NCI-H2196 treated with DMSO at 0.1 percent for 48 hours (cell line): ENCODE measurements around the gene PRKCE.

Experiments used
- DNase-seq: peaks from one replicate; lab custom pipeline; 2025; ENCODE audit not compliant: unreplicated experiment; lab: John Stamatoyannopoulos, UW

PRKCE gene

DNA sequence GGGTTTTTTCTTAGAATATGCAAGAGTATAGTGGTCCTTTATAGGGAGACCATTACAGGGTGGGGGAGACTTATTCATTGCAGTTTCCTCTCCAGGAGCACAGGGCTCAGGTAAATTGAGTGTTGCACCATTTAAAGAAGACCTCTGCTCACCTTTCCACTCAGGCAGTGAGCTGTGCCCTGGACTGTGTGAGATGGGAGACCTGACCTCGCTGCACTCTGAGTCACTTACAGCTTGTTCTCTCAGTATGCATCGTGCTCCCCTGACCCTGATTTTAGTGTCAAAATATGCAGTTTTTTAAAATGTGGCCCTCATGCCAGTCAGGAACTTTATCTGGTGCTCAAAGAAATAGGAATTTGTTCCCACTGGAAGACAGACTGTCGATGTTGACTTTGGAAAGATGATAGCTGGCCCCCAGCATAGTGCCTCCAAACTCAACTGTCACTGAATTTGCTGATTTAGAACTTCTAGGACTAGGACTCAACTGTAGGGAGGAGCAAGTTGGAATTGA lies 499.0 kb downstream of the PRKCE start:
- DNase-seq: no peak

DNA sequence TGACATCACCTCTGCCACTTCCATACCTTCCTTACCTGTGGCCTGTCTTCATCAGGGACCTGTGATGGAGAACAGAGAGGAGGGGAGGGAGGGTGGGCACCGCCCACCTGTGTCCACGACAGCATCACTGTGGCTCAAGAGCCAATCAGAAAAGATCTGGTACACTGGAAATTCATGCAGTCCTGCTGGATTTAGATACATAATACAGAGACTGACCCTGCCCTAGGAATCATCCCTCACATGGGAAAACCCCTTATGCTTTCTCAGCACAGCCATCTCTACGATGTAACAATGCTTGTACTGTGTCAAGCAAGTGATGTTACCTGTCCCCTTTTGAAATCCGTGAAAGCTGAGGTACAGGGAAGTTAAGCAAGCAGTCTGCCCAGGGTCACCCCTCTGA lies 500.1 kb downstream of the PRKCE start:
- no peak for DNase-seq

DNA sequence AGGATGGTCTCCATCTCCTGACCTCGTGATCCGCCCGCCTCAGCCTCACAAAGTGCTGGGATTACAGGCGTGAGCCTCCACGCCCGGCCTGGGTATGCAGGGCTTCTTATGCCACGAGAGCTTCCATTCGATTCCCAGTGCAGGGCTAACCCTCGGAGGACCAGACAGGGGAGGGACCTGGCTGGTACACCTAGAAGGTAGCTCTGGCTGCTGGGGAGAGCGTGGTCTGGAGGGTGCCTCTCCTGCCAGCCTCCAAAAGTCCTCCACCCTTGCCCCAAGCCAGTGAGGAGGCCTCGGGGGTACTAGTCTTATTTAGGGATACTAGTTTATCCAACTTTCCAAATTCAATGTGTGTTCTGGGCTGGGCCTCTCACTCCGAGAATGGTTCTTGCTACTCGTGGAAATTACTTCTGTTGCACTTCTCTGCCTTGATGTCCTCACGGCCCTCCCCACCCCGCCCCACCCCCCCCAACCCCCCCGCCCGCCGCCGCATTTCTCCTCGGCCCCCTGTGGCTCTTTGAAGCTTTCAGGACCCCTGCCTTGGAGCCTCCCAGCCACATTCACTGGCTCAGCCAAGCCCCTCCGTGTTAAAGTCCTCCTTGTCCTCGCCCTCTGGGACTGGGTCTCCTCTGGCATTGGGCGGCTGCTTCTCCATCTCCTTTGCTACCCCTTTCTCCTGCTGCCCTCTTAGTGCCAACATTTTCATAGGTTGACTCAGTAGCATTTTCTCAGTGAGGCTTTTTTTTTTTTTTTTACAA lies 502.7 kb downstream of the PRKCE start:
- no peak for DNase-seq

GRCh38 chr2:46157072-46157965 lies 505.8 kb downstream of the PRKCE start:
- no peak for DNase-seq

- no peak for DNase-seq
Measured at GRCh38 chr2:46157966-46158310, 506.5 kb downstream of the PRKCE start.

- DNase-seq: no peak
Measured at GRCh38 chr2:46158661-46159060, 507.2 kb downstream of the PRKCE start.

DNA sequence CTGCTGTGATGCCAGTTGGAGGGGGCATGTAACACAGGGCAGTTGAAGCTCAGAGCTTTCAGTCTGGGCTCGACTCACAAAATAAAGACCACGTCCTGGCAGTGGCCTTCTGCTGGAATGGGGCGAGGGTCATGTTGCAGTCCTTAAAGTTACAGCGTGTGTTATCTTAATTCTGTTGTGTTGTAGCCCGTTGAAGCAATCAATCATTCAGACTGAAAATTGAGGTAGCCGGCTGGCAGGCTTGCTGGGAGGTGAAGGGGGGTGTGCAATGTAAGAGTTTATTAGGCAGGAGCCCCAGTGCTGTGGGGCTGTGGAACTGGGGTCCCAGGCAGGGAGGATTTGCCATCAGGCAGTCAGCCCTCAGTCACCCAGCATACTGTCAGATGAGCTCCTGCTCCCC lies 508.9 kb downstream of the PRKCE start:
- DNase-seq: no peak

DNA sequence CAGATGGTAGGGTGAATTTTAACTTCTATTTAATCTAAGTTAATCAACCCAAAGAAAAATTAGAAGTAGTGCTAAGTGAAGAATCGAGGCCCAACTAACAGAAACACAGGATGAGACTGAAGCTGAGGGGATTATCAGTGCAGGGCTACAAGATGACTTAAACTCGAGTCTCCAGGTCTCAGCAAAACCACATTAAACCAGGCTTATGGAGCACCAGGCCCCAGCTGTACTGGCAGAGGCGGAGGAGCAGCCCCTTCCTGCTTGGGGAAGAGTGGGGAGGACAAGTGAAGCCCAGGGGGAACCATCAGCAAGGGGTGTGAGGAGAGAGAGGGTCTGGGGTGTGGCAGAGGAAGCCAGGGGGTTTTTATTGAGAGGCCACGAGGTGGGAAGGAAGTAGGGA lies 509.8 kb downstream of the PRKCE start:
- no peak for DNase-seq

DNA sequence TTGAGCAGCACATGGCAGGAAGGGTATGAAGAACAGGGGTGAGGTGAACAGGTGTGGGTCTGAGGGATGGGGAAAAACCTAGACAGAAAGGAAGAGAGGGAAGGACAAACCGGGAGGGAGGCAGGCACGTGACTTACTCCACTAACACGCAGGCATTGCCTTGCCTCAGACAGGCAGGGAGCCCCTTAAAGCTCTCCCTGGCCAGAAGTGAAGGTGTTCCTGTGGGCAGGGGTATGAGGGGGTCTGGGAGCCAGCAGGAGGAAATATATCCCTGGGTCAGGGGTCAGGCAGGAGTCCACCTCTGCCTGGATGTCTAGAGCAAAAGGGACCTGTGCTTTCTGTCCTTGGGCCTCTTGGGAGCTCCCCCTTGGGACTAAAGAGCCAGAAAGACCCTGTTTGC lies 510.4 kb downstream of the PRKCE start:
- no peak for DNase-seq

- DNase-seq: no peak
Measured at GRCh38 chr2:46162329-46163097, 511.0 kb downstream of the PRKCE start.

- no peak for DNase-seq
Measured at GRCh38 chr2:46163098-46163430, 511.6 kb downstream of the PRKCE start.

- no peak for DNase-seq
Measured at GRCh38 chr2:46163804-46164528, 512.5 kb downstream of the PRKCE start.

GRCh38 chr2:46164529-46165301 lies 513.2 kb downstream of the PRKCE start:
- DNase-seq: no peak

GRCh38 chr2:46165916-46166315 lies 514.4 kb downstream of the PRKCE start:
- no peak for DNase-seq

DNA sequence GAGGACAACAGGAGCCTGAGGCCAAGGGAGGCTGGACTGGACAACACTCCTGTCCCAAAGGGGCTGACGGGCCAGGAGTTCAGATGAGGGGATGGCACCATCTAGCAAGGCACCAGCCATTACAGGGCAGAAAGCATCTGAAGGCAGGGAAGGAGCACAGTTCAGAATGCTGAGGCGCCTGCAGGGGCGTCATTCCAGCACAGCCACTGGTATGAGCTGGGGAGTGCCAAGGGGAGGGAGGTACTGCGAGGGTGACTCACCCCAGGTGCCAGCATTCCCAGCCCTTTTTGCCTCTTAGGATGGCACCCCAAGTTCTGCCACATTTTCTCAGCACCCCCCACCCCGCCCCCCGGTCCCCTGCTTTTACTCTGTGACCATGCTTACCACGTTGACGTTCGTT lies 515.9 kb downstream of the PRKCE start:
- DNase-seq: no peak

- no peak for DNase-seq
Measured at GRCh38 chr2:46167924-46168323, 516.4 kb downstream of the PRKCE start.

DNA sequence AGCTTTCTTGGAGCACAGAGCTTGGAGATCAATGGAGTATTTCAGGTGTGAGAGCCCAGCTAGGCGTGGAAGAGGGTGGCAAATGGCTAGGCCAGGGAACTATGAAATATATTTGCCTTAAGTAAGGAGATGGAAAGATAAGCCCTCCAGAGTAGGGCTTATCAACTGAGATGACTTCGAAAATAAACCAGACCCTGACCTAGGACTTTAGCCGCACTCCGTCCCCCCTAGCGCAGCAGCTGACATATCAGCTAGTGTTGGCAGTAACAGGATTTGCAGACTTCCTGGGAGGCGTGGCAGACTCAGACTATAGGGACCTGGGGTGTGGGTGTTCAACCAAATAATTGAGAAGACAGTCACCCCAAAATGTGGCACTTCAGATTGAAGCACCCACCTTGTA lies 518.0 kb downstream of the PRKCE start:
- DNase-seq: no peak

DNA sequence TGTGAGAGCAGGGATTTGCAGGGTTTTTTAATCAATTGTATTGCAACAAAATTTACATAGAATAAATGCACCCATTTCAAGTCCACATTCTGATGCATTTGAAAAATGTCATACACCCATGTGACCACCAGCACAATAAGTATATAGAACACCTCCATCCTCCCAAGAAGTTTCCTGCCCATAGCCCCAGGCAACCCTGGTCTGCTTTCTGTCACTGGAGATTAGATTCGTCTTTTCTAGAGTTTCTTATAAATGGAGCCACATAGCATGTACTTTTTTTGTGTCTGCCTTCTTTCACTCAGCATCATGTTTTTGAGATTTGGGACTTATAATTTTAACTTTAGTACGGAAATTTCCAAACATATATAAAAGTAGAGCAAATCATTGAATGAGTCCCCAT lies 518.6 kb downstream of the PRKCE start:
- no peak for DNase-seq

DNA sequence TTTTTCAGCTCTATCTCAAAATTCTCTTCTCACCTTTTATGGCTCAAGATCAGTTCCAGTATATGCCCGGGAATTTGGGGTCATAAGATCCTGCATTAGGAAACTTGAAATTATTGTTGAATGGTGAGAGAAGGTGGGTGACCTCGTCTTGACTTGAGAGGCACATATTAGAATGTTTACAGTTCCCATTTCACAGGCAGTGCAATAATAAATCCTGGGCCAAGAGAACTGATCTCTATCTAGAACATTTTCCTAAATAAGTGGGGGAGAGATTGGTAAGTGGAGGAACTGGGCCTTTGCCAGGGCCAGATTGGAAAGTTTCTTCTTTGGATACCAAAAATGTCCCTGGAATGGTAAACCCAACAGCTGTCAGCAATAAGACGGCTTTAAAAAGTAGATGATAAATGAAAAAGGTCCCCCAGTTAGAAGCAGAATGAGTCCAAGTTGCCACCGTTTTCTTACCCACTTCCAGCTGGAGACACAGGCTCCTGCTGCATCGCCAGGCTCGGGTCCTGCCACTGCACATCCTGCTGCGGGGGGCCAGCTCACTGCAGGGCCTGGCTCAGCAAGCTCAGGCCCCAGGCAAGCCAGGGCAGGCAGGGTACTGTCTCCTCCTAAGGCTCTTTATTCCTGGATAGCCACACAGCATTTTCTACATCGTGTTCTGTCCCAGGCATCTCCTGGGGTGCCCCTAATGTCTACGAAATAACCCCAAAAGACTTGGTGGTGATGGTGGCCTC lies 519.3 kb downstream of the PRKCE start:
- no peak for DNase-seq
